HG03025 (cell line): ENCODE results near the gene OSCAR.
"Not testable (repeated sequence)": the region's sequence is repeated elsewhere in the genome, so short reads cannot be mapped to it uniquely, and the experiment has no call there.

Experiments
- ATAC-seq: cut with Tn5 transposase; IDR thresholded peaks from one replicate; pipeline ENCODE4 v1.9.1; 2021; ENCODE audit warnings: mild to moderate bottlenecking, moderate library complexity; ENCODE audit not compliant: unreplicated experiment, low FRiP score

Gene OSCAR

DNA sequence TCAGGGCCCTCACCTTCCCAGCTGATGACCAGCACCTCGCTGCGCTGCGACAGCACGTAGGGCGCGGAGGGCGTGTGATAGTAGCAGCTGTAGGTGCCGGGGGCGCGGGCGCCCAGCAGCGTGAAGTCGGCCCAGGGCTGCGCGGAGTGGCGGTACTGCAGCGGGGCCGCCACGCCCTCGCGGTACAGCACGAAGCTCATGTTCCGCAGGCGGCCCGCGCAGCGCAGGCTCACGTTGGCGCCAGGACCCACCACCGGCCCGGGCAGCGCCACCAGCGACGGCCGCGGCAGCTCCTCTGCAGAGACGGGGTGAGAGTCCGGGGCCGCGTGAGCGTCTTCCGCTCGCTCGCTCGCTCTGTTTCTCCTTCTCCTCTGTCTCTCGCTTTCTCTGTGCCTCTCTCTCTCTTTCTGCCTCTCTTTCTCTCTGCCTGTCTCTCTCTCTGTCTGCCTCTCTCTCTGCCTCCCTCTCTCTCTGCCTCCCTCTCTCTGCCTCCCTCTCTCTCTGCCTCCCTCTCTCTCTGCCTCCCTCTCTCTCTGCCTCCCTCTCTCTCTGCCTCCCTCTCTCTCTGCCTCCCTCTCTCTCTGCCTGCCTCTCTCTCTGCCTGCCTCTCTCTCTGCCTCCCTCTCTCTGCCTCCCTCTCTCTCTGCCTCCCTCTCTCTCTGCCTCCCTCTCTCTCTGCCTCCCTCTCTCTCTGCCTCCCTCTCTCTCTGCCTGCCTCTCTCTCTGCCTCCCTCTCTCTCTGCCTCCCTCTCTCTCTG lies 4.6 kb downstream of the OSCAR start:
- ATAC-seq: not testable (repeated sequence)

DNA sequence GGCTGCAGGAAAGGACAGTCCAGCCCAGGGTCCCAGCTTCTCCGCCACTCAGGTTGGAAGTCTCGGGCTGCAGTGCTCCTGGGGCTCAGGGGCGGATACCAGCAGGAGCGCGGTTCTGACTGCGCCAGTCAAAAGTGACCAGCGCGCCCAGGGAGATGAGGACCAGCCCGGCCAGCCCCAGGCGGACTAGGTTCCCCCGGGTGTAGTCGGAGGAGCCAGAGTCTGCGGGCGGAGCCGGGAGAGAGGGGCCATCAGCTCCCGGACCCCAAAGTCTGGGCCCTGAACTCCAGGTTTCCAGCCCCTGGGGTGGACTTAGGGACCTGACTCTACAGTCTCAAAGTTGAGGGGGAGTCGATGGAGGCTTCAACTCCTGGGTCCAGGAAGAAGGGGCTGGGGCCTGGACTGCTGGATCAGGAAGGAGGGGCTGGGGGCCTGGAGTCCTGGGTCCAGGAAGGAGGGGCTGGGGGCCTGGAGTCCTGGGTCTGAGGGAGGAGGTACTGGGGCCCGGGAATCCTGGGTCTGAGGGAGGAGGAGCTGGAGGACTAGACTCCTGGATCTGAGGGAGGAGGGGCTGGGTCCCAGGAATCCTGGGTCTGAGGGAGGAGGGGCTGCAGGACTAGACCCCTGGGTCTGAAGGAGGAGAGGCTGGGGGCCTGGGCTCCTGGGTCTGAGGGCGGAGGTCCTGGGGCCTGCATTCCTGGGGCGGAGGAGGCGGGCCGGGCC lies 5.3 kb downstream of the OSCAR start:
- no peak for ATAC-seq

DNA sequence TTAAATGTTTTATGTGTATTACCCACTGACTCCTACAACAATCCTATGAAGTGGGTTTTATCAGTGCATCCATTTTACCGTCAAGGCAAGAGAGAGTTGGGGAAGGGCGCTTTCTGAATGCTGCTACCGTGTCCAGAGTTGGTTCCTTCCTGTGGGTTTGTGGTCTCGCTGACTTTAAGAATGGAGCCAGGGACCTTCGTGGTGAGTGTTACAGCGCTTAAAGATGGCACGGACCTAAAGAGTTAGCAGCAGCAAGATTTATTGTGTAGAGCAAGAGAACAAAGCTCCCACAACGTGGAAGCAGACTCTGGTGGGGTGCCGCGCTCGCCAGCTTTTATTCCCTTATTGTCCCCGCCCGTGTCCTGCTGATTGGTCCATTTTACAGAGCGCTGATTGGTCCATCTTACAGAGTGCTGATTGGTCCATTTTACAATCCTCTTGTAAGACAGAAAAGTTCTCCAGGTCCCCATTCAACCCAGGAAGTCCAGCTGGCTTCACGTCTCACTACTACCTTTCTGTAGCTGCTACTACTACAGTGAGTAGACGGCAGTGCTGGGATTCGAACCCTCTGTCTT lies 6.1 kb downstream of the OSCAR start:
- no peak for ATAC-seq

DNA sequence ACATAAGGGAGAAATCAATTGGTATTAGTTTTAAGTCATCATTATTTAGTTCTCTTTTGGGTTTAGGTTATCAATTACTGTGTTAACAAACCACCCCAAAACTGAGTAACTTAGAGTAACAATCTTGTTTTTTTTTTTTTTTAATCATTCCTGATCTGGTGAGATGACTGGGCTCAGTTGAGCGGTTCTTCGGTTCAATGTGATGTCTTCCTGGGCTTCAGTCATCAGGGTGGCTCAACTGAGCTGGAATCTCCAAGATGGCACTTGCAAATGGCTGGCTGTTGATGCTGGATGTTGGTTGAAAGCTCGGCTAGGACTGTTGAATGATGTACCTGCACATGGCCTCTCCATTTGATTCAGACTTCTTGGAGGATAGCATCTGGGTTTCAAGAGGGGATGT lies 16.2 kb downstream of the OSCAR start:
- no peak for ATAC-seq

DNA sequence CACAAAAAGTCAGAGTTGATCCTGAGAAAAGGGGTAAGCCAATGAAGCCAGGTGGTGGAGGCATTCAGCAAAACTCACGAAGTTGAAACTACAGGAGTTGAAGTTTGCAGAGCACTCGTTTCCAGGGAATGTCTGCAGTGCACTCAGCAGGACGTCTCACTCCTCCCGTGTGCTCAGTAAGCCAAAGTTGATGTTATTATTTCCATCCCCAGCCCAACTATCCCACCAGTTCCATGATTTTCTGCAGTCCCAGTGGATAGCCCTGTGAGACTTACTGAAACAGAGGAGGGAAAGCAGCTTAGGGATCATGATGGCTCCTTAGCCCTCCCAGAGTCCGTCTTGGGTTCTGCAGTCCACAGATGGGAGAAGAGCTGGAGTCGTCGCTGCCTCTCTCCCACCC lies 19.6 kb downstream of the OSCAR start, which contains the start of gene TARM1:
Gene TARM1, minus strand, starts transcription at position 334 of the 400 bp plus-strand sequence. Its CDS starts 25 bp downstream, at position 309.
- ATAC-seq: no peak

DNA sequence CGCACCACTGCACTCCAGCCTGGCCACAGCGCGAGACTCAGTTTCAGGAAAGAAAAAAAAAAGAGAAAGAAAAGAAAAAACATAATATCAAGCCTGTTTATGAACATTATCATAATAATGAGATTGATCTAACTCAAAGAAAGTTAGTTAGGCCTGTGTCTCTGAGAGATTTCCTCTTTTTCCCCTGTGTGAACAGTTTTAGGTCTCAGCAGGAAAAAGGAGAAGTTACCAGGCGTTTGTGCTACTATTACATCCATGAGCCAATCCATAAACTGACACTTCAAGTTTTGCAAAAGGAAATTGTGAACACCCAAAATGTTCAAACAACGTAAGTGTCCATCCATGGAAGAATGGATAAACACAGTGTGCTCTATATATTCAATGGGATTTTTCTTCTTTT lies 23.3 kb downstream of the OSCAR start:
- ATAC-seq: no peak

DNA sequence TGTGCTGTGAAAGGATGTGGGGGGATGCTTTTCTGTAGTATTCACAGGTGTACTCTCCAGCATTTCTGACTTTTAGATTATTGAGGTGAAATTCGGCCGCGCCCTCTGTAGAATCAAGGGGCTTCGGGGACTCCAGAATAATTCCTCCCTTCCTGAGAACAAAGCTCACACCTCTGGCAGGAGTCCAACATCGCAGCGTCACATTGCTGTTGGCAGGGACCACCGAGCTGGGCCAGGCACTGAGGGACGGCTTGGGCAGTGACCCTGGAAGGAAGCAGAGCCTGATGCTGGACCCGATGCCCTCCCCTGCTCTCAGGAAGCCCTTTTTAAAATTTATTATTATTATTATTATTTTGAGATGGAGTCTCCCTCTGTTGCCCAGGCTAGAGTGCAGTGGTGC lies 25.8 kb downstream of the OSCAR start:
- no peak for ATAC-seq

DNA sequence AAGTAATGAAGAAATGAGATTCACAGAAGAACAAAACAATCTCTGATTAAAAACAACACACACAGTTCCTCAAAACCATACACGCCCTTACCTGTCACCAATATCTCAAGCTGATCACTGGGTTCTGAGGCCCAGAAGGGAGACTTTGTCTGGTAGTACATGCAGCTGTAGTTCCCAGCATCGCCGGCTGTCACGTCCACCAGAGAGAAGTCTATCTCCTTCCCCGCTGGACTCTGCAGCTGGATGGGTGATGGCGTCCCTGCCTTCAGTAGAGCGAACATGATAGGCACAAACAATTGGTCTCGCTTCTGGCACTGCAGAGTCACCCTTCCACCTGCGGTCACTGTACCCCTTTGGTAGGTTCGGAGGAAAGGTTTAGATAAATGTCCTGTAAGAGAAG lies 26.8 kb downstream of the OSCAR start:
- ATAC-seq: no peak

DNA sequence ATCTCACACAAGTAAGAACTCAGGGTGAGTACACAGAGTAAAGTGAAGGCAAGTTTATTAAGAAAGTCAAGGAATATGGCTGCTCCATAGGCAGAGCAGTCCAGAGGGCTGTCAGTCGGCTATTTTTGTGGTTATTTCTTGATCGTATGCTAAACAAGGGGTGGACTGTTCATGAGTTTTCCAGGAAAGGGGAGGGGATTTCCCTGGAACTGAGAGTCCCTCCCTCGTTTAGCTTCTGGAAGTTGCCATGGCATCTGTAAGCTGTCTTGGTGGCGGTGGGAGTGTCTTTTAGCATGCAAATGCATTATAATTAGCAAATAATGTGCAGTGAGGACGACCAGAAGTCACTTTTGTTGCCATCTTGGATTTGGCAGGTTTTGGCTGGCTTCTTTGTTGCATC lies 31.1 kb downstream of the OSCAR start:
- ATAC-seq: no peak

DNA sequence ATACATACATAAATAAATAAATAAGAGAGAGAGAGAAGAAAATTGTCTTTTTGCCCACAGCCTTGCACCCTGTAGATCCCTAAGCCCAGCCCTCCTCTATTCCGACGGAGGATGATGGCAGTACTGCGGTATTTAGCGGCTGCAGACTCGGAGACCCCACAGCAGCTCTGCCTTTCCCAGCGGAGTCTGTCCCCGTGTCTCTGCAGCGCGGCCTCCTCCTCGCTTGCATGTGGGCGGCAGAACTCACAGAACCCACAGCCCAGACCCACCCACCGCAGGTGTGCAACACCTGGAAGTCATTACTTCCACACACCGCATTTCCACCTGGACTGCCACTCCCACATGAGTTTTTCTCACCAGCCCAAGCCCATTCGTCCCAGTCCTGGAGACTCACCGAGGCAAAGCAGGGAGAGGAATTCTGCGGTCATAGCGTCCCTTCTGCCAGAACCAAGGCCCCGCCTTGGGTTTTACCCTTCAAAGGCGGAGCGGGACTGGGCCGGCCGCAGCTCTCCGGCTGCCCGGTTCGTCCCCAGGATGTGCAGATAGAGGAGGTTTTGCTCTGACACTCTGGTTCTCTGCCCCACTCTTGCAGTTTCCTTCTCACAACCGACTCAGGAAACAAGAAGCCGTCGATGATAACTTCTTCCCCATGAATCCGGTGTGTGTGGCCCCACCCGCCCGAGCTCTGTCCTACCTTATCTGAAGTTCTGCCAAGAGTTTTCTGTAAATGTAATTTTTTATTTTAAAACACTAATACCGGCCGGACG lies 37.1 kb downstream of the OSCAR start, which contains the start of gene VSTM1:
Gene VSTM1, minus strand, starts transcription at position 548 of the 767 bp plus-strand sequence. Its CDS starts 120 bp downstream, at position 428.
- ATAC-seq: no peak

DNA sequence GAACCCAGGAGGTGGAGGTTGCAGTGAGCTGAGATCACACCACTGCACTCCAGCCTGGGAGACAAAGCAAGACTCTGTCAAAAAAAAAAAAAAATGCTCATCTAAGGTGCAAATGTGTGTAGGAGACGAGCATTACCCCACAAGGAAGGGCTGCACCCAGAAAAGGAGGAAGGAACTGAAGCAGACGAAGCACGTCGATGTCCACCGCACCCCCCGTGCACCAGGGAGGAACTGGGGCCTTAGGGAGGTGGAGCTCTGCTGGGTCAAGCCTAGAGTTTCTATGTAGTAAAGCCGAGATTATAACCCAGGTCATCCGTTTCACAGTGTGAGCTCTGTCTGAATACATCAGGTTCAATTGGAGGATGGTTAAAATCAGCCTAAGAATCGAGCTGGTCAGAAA lies 38.0 kb downstream of the OSCAR start:
- ATAC-seq: no peak

DNA sequence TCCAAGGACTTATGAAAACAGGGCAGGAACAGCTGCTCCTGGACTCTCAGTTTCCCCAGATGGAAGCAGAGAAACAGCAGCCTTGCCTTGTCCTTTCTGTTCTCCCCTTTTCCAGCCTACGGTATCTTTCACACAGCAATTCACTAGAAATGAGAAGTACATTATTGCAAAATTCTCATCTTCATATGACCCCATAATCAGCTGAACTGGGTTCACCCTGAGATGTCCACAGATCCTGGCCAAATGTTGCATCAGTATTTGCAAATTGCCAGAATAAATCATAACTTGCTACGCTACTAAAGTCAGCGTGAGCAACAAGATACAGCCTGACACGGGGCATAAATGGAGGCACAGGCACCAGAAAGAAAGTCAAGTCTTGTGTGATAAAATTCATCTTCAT lies 53.0 kb downstream of the OSCAR start:
- ATAC-seq: no peak

DNA sequence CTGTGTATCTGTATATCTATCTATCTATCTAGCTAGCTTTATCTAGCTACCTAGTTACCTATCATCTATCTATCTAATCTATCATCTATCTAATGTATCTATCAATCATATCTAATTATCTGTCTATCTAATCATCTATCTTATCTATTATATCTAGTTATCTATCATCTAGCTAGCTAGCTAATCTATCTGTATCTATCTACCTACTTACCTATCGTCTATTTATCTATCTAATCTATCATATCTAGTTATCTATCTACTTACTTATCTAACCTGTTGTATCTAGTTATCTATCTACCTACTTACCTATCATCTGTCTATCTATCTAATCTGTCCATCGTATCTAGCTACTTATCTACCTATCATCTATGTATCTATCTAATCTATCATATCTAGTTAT lies 54.8 kb downstream of the OSCAR start:
- no peak for ATAC-seq
